ENCODE results near the gene PNPLA6.

DNA sequence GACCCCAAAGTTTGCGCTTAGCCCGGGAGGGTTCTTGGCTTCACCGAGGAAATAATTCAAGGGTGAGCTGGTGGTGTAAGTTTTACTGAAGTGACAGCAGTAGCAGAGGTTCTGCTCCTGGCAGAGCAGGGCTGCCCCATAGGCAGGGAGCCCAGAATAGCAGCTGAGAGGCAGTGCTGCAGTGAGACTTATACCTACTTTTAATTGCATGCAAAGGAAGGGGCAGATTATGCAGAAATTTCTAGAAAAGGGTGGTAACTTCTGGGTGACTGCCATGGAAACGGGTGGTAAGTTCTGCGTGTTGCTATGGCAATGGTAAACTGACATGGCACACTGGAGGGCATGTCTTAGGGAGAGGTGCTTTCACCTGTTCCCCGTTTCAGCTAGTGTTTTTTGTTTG lies 42.6 kb downstream of the PNPLA6 start:
- TF ChIP-seq POLR2AphosphoS5 (IDR thresholded peaks at IDR 0.05; ENCODE audit: insufficient read depth in 1 of 2, low read depth in 1 of 2) = no peak
- no peak for TF ChIP-seq POLR2A (IDR thresholded peaks at IDR 0.05)
